H54 (cell line): ENCODE measurements around the gene PDZD2.
"Not testable (repeated sequence)": the region's sequence is repeated elsewhere in the genome, so short reads cannot be mapped to it uniquely, and the experiment has no call there.

ENCODE experiments used
- DNase-seq: peaks from one replicate; pipeline ENCODE4 v3.0.0; 2011; ENCODE audit warnings: low spot score, mixed read lengths; ENCODE audit not compliant: insufficient read length
- FAIRE-seq: peaks from 3 replicates; lab custom pipeline; 2011; peaks lifted over from hg19 to GRCh38; lab: Jason Lieb, UNC
- POLR2A ChIP-seq: IDR thresholded peaks from 2 replicates; pipeline ENCODE4 v1.6.1; 2011; ENCODE audit warnings: low read depth, mild to moderate bottlenecking, low read length

The PDZD2 gene

DNA sequence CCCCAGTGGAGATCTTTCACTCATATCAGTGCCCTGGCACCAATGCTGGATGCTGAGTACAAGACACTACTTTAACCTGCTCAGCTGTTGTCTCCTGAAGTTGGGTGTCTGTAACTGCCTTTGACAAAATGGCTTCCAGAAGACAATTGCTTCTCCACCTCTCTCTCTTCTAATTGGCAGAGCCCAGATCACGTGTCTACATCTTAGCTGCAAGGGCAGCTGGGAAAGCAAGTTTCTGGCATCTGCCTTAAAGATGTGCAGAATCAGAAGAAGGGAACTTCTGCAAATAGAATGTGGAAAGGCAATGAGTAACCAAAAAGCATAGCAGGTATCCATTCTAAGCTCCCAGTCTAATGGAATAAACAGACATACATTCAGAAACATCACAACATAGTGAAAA is 81.1 kb downstream of the PDZD2 start:
- DNase-seq (no peak), FAIRE-seq (no peak)
- no peak for TF ChIP-seq POLR2A

DNA sequence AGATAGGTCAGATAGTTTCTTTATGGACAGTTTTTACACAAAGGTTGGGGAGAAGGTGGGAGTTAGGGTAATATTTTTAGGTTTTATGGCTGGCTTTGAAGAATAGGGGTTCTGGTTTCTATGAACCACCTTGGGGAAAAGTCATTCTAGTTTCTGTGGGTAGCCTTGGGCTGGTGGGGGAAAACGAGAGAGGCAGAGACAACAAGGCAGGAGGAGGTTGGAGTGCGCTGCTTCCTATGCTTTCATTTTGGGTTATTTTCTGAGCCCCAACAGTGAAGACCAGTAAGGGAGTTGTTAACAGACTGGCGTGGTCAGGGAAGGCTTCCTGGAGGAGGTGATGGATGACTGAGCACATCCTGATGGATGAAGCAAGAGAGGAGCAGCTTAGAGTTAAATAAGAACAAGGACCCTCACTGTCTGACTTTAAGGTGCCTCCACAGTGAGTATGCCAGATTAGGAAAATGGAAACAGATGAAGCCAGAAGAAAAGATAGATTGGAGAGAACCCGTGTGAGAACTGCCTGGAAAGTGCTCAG is 81.9 kb downstream of the PDZD2 start:
- DNase-seq (no peak), FAIRE-seq (no peak)
- TF ChIP-seq POLR2A, result no peak

DNA sequence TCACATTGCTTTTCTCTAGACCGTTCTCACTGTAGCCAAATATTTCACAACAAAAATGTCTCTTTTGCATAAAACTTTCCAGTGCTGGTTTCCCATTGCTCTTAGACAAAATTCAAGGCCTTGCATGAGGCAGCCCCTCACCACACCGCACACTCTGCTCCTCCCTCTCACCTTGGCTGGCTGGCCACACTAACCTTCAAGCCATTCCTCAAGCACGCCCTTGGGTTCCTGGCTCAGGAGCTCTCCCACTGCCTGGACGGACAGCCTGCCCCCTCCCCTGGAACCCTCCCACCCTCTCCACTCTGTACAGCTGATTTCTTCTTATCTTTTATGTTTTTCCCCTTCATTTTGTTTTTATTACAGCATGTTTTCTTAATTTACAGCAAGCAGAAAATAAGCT is 83.2 kb downstream of the PDZD2 start:
- no peak for FAIRE-seq
- no peak for DNase-seq
- no peak for TF ChIP-seq POLR2A

DNA sequence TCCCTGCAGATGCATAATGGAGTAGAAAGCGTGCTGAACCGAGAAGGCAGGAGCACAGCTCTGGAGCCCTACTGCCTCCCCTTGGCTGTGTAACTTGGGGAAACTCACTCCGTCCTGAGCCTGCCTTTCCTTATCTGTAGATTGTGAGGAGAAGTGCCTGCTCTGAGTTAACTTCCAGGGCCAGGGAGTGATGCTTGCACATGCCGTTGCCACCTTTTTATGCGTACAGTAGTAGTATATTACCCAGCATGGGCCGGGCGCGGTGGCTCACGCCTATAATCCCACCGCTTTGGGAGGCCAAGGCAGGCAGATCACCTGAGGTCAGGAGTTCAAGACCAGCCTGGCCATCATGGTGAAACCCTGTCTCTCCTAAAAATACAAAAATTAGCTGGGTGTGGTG is 87.1 kb downstream of the PDZD2 start:
- no peak for TF ChIP-seq POLR2A
- no peak for FAIRE-seq

DNA sequence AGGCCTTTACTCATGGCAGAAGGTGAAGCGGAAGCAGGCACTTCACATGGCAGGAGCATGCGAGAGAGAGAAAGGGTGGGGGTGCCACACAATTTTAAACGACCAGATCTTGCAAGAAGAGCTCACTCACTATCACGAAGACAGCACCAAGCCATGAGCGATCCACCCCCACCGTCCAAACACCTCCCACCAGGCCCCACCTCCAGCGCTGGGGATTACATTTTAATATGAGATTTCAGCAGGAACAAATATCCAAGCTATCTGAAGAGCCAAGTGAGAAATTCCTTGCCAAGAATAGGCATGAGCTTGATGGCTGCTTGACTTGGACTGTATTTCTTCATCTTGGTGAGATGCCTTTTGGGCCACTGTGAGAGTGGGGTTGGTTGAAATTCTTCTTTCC is 88.0 kb downstream of the PDZD2 start:
- no peak for DNase-seq
- FAIRE-seq, result no peak
- TF ChIP-seq POLR2A, result no peak

More for the DNA sequence above, 87.1 kb downstream of the PDZD2 start:
- no peak for DNase-seq

DNA sequence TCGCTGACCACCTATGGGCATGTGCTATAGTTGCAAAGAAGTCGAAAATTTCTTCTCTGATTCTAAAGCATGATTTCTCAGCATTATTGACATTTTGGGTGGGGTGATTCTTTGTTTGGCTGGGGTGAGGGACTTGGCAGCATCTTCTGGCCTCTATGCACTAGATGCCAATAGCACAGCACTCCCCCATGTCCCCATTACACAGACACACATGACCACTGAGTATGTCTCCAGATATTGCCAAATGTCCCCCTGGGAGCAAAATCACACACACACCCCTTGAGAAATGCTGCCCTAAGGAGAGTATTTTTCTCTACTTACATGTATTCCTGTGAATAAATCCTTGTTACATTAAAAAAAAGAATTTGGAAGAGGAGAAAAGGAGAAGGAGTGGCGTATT is 89.1 kb downstream of the PDZD2 start:
- TF ChIP-seq POLR2A, result no peak
- DNase-seq, result no peak
- no peak for FAIRE-seq

DNA sequence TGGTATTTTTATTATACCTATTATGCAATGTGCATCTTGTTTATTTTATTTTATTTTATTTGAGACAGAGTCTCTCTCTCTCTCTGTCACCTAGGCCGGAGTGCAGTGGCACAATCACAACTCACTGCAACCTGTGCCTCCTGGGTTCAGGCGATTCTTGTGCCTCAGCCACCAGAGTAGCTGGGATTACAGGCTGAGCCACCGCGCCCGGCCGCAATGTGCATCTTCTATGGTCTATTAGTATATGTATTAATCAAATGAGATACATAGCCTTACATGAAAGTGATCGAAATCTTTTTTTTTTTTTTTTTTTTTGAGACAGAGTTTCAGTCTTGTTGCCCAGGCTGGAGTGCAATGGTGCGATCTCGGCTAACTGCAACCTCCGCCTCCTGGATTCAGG is 89.9 kb downstream of the PDZD2 start:
- not testable (repeated sequence) for DNase-seq, FAIRE-seq

DNA sequence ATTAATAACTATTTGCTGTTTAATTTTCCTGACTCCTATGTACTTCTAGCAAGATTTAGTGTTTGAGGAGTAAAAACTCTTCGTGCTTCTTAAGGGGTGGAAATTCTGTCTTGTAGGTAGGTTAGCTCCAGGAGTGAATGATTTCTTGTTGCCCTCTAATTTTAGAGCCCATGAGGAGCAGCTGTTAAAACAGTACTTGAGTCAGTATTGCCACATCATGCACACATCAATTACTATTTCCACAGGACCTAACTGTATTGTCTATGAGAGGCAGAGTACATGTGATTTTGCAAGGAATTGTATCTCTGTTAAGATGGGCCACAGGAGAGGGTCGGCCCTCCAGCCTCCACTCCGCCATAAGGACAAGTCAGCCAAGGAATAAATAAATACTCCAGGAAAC is 91.2 kb downstream of the PDZD2 start:
- no peak for FAIRE-seq
- no peak for TF ChIP-seq POLR2A

DNA sequence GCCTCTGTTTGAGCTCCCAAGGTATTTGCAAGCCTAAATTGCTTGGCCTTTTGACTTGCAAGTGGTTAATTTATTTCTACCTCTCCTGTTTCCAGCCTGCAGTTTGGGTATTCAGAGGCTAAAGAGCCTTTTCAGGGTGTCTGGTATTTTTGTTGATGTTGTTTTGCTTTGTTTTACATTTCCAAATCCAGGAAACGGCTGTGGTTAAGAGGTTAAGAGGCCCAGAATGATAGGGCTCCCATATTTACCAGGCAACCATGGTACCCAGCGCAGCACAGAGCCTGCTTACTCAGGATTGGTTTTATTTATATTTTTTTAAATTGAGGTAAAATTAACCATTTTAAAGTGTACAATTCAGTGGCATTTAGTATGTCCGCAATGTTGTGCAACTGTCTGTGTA is 92.1 kb downstream of the PDZD2 start:
- no peak for TF ChIP-seq POLR2A
- FAIRE-seq (no peak), DNase-seq (no peak)

More for the DNA sequence above, 91.2 kb downstream of the PDZD2 start:
- DNase-seq, result no peak

DNA sequence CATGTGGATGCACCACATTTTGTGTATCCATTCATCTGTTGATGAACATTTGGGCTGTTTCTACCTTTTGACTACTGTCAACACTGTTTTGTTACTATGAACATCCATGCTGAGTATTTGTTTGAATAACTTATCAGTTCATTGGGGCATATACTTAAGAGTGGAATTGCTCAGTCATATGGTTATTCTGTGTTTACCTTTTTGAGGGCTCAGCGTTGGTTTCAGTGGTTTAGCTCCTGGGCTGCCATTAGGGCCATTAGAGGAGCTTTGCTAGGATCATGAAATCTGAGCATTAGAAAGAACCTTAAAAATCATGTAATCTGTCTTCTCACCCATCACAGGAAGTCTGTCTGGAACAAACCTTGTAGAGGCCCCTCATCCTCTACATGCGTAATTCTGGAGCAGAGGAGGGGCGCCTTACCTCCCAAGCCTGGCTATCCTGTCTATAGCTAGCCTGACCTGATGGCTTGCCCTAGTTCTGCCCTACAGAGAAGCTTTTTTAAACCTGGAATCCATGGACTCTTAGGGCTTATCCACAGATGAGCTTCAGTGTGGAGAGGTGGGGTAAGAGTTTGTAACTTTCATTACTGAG is 92.9 kb downstream of the PDZD2 start:
- TF ChIP-seq POLR2A, result no peak
- DNase-seq, result no peak
- no peak for FAIRE-seq

DNA sequence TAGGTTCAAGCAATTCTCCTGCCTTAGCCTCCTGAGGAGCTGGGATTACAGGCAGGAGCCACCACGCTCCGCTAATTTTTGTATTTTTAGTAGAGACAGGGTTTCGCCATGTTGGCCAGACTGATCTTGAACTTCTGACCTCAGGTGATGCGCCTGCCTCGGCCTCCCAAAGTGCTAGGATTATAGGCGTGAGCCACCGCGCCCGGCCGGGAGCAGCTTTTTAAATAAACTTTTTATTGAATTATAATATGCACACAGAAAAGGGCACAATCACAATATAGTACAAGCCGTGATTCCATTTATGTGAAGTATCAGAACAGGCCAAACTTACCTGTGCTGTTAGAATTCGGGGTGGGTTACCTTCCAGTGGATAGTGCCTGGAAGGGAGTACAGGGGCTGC is 93.9 kb downstream of the PDZD2 start:
- not testable (repeated sequence) for FAIRE-seq, DNase-seq

DNA sequence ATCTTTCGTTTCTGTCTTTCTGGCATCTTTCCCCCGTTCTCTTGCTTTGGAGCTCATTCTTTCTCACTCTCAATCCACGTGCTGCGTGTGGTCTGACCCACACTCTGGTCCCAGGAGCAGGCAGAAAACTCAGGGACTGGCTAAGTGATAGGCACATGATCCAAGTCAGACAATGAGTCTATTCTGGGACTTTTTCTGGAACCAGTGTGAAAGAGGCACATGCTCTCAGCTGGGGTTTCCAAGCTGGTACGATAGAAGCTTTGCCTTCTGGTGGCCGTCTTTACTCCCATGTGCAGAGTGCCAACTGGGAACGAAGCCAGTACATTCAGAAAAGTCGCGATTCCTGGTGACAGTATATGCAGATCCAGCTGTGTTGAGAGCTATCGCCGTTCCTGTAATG is 94.4 kb downstream of the PDZD2 start:
- no peak for FAIRE-seq

DNA sequence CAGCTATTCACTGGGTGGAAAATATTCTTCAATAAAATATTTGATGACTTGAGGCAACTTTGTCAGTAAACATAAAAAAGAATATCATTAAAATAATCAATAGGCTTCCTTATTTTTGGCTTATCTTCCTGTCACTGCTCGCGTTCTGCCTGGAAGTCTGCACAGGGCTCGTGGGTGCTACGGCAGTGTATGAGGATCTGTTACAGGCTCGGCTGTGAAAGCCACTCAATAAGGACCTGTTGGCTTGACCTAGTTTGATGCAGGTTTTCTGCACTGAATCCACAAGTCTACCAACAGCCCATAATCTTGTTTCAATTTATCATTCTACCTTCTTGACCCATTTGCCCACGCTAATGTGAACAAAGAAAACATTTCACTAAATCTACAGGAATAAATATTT is 97.2 kb downstream of the PDZD2 start:
- no peak for FAIRE-seq
- TF ChIP-seq POLR2A, result no peak
- DNase-seq, result no peak

More for the DNA sequence above, 94.4 kb downstream of the PDZD2 start:
- no peak for DNase-seq
- no peak for TF ChIP-seq POLR2A

DNA sequence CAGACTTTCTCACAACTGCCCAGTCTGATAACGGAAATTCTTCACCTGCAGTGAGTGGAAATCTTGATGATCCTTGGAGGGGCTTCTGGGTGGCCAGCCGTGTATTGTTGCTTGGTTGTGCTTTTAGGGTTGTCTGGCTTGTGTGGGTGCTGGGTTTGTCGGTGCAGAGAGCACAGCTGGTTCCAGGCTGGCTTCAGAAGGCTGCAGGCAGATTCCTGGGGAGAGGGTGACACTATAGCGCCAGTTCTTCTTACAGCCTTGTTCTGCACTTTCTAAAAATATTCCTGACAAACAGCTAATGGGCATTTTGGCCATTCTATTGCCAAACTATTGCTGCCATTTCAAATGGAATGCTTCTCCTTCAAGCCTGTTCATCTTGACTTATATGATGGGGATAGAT is 99.3 kb downstream of the PDZD2 start:
- DNase-seq (no peak), FAIRE-seq (no peak)
- no peak for TF ChIP-seq POLR2A

DNA sequence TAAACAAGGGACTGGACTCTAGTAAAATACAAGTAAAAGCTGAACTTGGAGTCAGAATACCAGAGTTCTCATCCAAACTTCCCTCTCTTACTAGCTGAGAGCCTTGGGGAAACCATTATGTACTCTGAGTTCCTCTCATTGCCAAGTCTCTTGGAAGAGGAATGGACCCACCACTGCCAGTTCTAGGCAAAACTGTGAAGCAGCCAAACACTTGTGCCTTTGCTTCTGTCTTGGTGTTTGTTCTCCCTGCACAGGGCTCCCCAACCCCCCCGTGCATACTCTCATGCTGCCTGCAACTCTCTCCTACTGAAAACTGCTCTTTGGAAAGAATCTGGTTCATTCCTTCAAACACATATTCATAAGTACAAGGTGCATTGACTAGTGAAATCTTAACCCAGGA is 102.6 kb downstream of the PDZD2 start:
- DNase-seq, result no peak
- no peak for TF ChIP-seq POLR2A
- no peak for FAIRE-seq
